Activated CD4-positive, alpha-beta memory T cell treated with anti-CD3 and anti-CD28 coated beads, Interleukin-2, amount 10 ng/mL, durations not matched to agents 7 days and 5 days (primary cell): ENCODE data around the gene PLPPR2. TPM values are rescaled to one million over a fixed set of nuclear protein-coding genes. Genes with fewer than 3 reads are reported as not detected.

ENCODE experiments used
- CTCF ChIA-PET: fragments of 350-600 bp; sonication (Branson Sonifier 250); formaldehyde crosslinking; loops from one replicate; lab custom pipeline; 2021; ENCODE audit warnings: antibody characterized with exemption, inconsistent platforms; lab: Charles Lee
- POLR2A ChIA-PET: fragments of 350-600 bp; sonication (Branson Sonifier 250); formaldehyde crosslinking; loops from one replicate; lab custom pipeline; 2021; ENCODE audit warnings: antibody characterized with exemption; lab: Charles Lee
- DNase-seq: peaks from one replicate; pipeline ENCODE4 v3.0.0-alpha.2; 2020
- H3K27ac Mint-ChIP-seq: one replicate; pipeline ENCODE4 v1.8.0; 2021; ENCODE audit warnings: mild to moderate bottlenecking, mixed read lengths
- H3K27me3 Mint-ChIP-seq: one replicate; pipeline ENCODE4 v1.8.0; 2021; ENCODE audit warnings: mixed read lengths
- H3K36me3 Mint-ChIP-seq: one replicate; pipeline ENCODE4 v1.8.0; 2021; ENCODE audit warnings: low read depth, mixed read lengths
- H3K4me1 Mint-ChIP-seq: one replicate; pipeline ENCODE4 v1.8.0; 2021; ENCODE audit warnings: mixed read lengths
- H3K4me3 Mint-ChIP-seq: one replicate; pipeline ENCODE4 v1.8.0; 2021; ENCODE audit warnings: mild to moderate bottlenecking, mixed read lengths
- H3K9me3 Mint-ChIP-seq: one replicate; pipeline ENCODE4 v1.8.0; 2021; ENCODE audit warnings: mixed read lengths
- total RNA-seq, 2 experiments: library from RNA; stranded (reverse); gene quantifications; one replicate each; pipeline ENCODE4 v1.2.3, GENCODE V29; 2021

Gene PLPPR2
- total RNA-seq, 2 experiments from 2014 or later = 2.0 to 2.6 TPM

DNA sequence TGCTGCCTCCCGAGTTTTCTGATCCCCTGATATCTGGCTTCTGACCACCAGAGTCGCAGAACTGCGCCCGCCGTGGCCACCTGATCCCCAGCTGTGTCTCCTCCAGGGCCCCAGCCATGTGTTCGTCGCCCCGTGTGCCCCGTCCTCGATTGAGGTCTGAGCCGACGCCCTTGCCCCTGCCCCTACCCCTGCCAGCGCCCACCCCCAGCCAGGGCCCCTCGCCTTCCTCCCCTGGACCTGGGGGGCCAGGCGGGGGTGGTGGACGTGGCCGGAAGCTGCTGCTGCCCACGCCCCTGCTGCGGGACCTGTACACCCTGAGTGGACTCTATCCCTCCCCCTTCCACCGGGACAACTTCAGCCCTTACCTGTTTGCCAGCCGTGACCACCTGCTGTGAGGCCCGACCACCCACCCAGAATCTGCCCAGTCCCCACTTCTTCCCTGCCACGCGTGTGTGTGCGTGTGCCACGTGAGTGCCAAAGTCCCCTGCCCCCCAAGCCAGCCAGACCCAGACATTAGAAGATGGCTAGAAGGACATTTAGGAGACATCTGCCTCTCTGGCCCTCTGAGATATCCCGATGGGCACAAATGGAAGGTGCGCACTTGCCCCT lies 9.2 kb downstream of the PLPPR2 start:
- Mint-ChIP-seq H3K4me1 (no peaks in the 10 kb centered on the region), H3K27ac (no peak overlapping the region), H3K27me3 (no peaks in the 10 kb centered on the region), H3K36me3 (peaks cover 3% of the 10 kb centered on the region), H3K4me3 (no peak overlapping the region), H3K9me3 (no peaks in the 10 kb centered on the region)
- POLR2A ChIA-PET = no interaction called here
- no peak for DNase-seq
- CTCF ChIA-PET = no interaction called here

DNA sequence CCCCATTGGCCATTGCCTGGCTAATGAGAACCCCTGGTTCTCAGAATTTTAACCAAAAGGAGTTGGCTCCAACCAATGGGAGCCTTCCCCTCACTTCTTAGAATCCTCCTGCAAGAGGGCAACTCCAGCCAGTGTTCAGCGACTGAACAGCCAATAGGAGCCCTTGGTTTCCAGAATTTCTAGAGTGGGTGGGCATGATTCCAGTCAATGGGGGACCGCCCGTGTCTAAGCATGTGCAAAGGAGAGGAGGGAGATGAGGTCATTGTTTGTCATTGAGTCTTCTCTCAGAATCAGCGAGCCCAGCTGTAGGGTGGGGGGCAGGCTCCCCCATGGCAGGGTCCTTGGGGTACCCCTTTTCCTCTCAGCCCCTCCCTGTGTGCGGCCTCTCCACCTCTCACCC lies 9.7 kb downstream of the PLPPR2 start:
- POLR2A ChIA-PET = no interaction called here
- CTCF ChIA-PET = no interaction called here
- H3K4me3 Mint-ChIP-seq = no peak overlapping the region
- H3K36me3 Mint-ChIP-seq = peaks cover 3% of the 10 kb centered on the region
- H3K27ac Mint-ChIP-seq = no peak overlapping the region
- H3K27me3 Mint-ChIP-seq = no peaks in the 10 kb centered on the region
- no peaks in the 10 kb centered on the region for H3K4me1 Mint-ChIP-seq
- H3K9me3 Mint-ChIP-seq = no peaks in the 10 kb centered on the region
- DNase-seq = no peak

DNA sequence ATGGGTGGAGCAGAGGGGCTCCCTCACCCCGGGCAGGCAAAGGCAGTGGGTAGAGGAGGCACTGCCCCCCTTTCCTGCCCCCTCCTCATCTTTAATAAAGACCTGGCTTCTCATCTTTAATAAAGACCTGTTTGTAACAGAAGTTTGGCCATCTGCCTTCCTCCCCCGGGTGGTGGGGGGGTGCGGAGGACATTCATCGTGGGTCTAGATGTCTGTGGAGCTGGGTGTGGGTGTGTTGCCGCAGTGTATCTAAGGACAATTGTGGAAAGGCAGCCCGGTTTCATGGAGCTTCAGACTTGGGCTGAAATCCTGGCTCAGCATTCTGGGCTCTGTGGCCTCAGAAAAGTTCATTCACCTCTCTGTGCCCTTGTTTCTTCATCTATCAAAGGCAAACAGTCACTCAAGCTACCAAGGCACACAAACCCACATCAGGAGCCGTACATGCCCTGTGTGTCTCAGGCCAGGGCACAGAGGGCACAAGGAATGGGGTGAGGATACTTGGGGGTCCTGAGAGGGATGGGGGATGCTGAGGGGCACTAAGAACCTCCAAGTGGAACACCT lies 10.4 kb downstream of the PLPPR2 start:
- H3K27ac Mint-ChIP-seq = no peak overlapping the region
- H3K4me1 Mint-ChIP-seq = no peaks in the 10 kb centered on the region
- ChIA-PET CTCF (no interaction called here), POLR2A (no interaction called here)
- no peak overlapping the region for H3K4me3 Mint-ChIP-seq
- no peak for DNase-seq
- H3K36me3 Mint-ChIP-seq = peaks cover 3% of the 10 kb centered on the region
- H3K27me3 Mint-ChIP-seq = no peaks in the 10 kb centered on the region
- no peaks in the 10 kb centered on the region for H3K9me3 Mint-ChIP-seq

DNA sequence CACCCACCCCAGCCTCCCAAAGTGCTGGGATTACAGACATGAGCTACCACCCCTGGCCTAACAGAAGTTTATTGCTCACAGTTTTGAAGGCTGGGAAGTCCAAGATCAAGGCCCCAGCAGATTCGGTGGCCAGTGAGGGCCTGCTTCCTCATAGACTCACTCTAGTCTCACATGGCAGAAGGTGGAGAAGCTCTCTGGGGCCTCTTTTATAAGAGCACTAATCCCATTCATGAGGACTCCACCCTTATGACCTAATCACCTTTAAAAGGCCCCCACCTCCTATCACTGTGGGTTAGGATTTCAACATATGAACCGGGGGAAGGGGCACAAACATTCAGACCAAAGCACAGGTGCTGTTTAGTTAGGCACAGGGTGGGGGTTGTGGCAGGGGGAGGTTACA lies 12.3 kb downstream of the PLPPR2 start:
- POLR2A ChIA-PET = interaction anchor here (3.6 kb wide), 1 partner anchor 14 kb away, joined by 16 read pairs; no protein-coding TSS in a partner anchor
- no peak for DNase-seq
- peaks cover 3% of the 10 kb centered on the region for H3K36me3 Mint-ChIP-seq

DNA sequence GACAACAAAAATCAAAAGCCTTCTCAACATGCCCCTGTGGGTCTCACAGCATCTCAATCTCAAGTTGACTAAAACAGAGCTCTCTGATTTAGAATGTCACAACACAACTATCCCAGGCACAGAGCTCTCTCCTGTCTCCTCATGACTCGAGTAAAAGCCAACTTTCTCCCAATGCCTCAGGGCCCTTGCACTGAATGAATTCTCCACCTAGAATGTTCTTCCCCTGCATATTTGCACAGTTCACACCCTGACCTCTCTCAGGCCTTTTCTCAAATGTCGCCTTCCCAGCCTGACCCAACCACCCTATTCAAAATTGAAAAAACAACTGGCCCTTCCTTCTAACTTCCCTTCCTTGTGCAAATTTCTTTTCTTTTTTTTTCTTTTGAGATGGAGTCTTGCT lies 15.5 kb downstream of the PLPPR2 start:
- peaks cover 6% of the 10 kb centered on the region for H3K36me3 Mint-ChIP-seq
- ChIA-PET POLR2A (interaction anchor here (3.6 kb wide), 1 partner anchor 10 kb away, joined by 16 read pairs; no protein-coding TSS in a partner anchor), CTCF (interaction anchor here (3.3 kb wide), 1 partner anchor 11 kb away, joined by 30 read pairs; no protein-coding TSS in a partner anchor)
- no peak for DNase-seq
- no peak overlapping the region for H3K4me3 Mint-ChIP-seq
- peaks cover 3% of the 10 kb centered on the region for H3K4me1 Mint-ChIP-seq
- no peaks in the 10 kb centered on the region for H3K9me3 Mint-ChIP-seq
- H3K27me3 Mint-ChIP-seq = no peaks in the 10 kb centered on the region
- H3K27ac Mint-ChIP-seq = no peak overlapping the region

More for the DNA sequence above, 12.3 kb downstream of the PLPPR2 start:
- H3K27ac Mint-ChIP-seq = no peak overlapping the region
- no peaks in the 10 kb centered on the region for H3K27me3 Mint-ChIP-seq
- no peaks in the 10 kb centered on the region for H3K4me1 Mint-ChIP-seq
- no peak overlapping the region for H3K4me3 Mint-ChIP-seq
- CTCF ChIA-PET = no interaction called here
- H3K9me3 Mint-ChIP-seq = no peaks in the 10 kb centered on the region

DNA sequence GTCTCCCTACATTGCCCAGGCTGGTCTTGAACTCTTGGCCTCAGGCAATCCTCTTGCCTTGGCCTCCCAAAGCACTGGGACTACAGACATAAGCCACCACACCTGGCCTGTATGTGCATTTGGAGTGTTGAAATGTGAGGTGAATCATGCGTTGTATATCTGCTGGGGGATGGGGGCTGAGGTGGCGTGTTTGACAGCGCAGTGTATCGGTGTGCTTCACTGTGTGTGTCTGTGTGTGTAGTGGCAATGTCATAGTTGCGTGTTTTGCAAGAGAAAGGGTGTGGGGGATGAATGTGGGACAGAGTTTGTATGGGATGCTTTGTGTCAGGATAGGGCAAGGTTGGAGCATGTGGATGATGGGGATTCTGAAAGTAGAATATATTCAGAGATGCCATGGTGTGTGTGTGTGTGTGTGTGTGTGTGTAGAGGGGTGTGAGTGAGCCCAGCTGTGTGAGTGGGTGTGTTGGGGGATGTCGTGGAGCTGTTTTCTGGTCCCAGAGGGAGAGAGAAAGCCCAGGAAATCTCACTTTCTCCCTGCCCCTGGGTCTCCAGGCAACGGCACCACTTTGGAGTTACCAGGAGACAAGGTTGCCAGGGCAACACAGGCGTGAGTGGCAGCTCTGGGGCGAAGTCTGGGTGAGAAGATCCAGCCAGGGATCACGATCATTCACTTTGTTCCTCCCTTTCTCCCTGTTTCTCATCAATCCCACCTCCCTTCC lies 18.1 kb downstream of the PLPPR2 start:
- Mint-ChIP-seq H3K9me3 (no peaks in the 10 kb centered on the region), H3K27me3 (no peaks in the 10 kb centered on the region), H3K36me3 (peaks cover 22% of the 10 kb centered on the region), H3K4me3 (no peak overlapping the region), H3K27ac (no peak overlapping the region), H3K4me1 (peaks cover 23% of the 10 kb centered on the region)
- no peak for DNase-seq
- ChIA-PET POLR2A (interaction anchor here (1.4 to 3.0 kb wide), 3 partner anchors 26 to 284 kb away, joined by 5 to 15 read pairs (median 12); partner anchors contain the start of genes CCDC159, LDLR and TMEM205), CTCF (interaction anchor here (1.4 kb wide), 1 partner anchor 109 kb away, joined by 3 read pairs; no protein-coding TSS in a partner anchor)

DNA sequence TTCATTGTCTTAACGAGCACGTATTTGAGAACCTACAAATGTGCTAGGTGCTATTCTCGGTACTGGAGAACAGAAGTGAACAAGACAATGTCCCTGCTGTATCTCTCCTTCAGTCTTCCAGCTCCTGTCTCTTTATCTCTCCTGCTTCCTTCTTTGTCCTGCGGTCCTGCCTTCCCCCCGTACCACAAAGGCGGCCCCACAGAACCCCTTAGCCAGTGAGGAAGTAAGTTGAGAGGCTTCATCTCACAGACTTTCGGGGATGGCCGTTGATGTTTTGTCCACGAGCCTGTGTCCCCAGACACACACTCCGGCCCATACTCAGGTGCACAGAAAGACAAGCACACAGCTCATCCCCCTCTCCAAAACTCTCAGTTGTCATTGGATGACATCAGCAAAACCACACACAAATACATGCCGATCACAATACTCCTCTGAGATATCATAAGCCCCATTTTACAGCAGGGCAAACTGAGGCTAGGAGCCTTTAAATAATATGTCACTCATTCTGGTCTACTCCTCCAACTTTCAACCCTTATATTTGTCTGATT lies 18.7 kb downstream of the PLPPR2 start:
- no peak for DNase-seq
- no peaks in the 10 kb centered on the region for H3K27me3 Mint-ChIP-seq
- H3K9me3 Mint-ChIP-seq = no peaks in the 10 kb centered on the region

DNA sequence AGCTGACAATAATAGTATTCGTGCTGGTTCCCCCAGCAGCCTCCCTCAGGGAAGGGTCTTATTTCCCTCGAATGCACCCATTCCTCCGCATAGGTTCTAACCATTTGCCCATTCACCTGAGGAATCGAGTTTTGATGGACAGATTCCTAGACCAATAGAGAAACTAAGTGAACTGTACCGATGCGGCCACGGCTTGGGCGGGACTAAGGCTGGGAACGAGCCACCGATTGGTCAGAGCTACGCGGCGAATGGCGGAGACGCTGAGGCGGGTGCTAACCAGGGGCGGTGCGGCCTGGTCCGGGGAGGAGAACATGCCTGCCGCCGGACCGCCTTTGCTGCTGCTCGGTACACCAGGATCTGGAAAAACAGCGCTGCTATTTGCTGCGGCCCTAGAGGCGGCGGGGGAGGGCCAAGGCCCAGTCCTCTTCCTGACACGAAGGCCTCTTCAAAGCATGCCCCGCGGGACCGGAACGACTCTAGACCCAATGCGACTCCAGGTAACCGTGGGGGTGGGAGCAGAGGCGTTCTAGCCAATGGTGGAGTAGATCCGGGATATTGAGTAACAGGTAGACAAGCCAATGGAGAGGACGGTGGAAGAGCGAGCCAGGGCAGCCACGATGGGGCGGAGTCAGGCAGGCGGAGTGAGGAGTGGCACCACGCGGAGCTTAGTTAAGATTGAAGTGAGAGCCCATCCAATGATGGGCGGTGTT lies 19.4 kb downstream of the PLPPR2 start, which contains the start of gene SWSAP1:
TSS of gene SWSAP1 (plus strand) at position 234 of the 710 bp plus-strand sequence. CDS start at position 249, 15 bp downstream.
- H3K9me3 Mint-ChIP-seq = no peaks in the 10 kb centered on the region
- peaks cover 30% of the 10 kb centered on the region for H3K4me1 Mint-ChIP-seq
- CTCF ChIA-PET = interaction anchor here (0.5 to 2.2 kb wide), 16 partner anchors 9 to 730 kb away, joined by 3 to 13 read pairs (median 4); partner anchors contain the start of genes CCDC159, ECSIT, ELOF1 and EPOR
- POLR2A ChIA-PET = interaction anchor here (0.5 to 3.0 kb wide), 23 partner anchors 9 to 1236 kb away, joined by 3 to 15 read pairs (median 4); partner anchors contain the start of genes CCDC159, ECSIT, EPOR and LDLR
- H3K4me3 Mint-ChIP-seq = no peak within 1 kb of the TSS
- DNase-seq = peak; percentile 97
- H3K27me3 Mint-ChIP-seq = no peaks in the 10 kb centered on the region
- no peak within 1 kb of the TSS for H3K27ac Mint-ChIP-seq
- peaks cover 25% of the 10 kb centered on the region for H3K36me3 Mint-ChIP-seq

More for the DNA sequence above, 18.7 kb downstream of the PLPPR2 start:
- peaks cover 28% of the 10 kb centered on the region for H3K4me1 Mint-ChIP-seq
- POLR2A ChIA-PET = interaction anchor here (0.5 to 3.0 kb wide), 12 partner anchors 10 to 410 kb away, joined by 3 to 15 read pairs (median 5); partner anchors contain the start of genes CCDC159, EPOR, LDLR and PRKCSH
- CTCF ChIA-PET = interaction anchor here (0.5 to 1.9 kb wide), 8 partner anchors 61 to 729 kb away, joined by 3 to 10 read pairs (median 4); partner anchors contain the start of genes ELOF1, ODAD3 and PRKCSH
- peaks cover 26% of the 10 kb centered on the region for H3K36me3 Mint-ChIP-seq
- no peak overlapping the region for H3K4me3 Mint-ChIP-seq
- H3K27ac Mint-ChIP-seq = no peak overlapping the region

DNA sequence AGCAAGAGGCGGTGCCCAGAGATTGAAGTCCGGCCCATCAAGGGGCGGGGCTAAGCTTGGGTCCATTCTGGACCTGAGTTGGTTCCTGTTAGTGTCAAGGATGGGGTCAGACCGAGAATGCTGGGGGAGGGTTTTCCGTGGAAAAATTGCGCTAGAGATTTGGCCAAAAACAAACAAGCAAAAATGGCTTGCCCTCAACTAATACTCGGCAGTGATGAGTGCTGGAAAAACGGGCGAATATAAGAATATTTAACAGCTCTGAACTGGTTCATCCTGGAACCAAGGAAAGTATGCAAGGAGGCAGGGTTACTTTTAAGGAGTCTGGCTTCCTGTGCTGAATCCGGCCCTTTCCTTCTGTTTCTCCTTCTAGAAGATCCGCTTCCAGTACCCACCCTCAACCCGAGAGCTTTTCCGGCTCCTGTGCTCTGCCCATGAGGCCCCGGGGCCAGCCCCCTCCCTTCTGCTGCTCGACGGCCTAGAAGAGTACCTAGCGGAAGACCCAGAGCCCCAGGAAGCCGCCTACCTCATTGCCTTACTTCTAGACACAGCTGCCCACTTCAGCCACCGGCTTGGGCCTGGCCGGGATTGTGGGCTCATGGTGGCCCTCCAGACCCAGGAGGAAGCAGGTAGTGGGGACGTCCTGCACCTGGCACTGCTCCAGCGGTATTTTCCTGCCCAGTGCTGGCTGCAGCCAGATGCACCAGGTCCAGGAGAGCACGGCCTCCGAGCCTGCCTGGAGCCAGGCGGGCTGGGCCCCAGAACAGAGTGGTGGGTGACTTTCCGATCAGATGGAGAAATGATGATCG lies 20.1 kb downstream of the PLPPR2 start:
- ChIA-PET POLR2A (interaction anchor here (0.6 to 3.0 kb wide), 25 partner anchors 9 to 1235 kb away, joined by 3 to 15 read pairs (median 4); partner anchors contain the start of genes CCDC159, ECSIT, ELOF1 and EPOR), CTCF (interaction anchor here (0.8 to 2.2 kb wide), 13 partner anchors 8 to 184 kb away, joined by 3 to 13 read pairs (median 4); partner anchors contain the start of genes CCDC159, ECSIT, ELOF1 and EPOR)

DNA sequence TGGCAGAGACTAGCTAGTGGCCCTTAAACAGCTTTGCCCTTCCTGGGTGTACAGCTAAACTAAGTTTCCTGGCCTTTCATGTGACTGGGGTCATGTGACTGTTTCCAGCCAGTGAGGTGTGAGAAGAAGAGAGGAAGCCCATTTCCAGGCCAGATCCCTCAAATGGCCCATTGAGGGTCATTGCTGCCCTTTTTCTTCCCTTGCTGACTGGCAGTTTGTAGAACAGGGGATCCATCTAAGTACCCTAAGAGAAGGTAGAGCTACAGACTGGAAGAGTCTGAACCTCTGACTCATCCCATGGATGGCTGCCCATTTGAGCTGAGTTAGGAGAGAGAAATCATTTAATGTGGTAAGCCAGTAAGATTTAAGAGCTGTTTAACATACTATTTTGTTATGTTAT lies 22.0 kb downstream of the PLPPR2 start:
- Mint-ChIP-seq H3K36me3 (peaks cover 31% of the 10 kb centered on the region), H3K4me1 (peaks cover 48% of the 10 kb centered on the region), H3K9me3 (no peaks in the 10 kb centered on the region), H3K27ac (peak overlapping the region; percentile 90), H3K4me3 (peak overlapping the region; percentile 40), H3K27me3 (peaks cover 3% of the 10 kb centered on the region)
- peak; percentile 51 for DNase-seq
- ChIA-PET CTCF (interaction anchor here (0.7 to 2.6 kb wide), 11 partner anchors 8 to 152 kb away, joined by 3 to 13 read pairs (median 4); partner anchors contain the start of genes ECSIT, ODAD3, PRKCSH and RAB3D), POLR2A (interaction anchor here (0.6 to 1.7 kb wide), 4 partner anchors 31 to 1305 kb away, joined by 3 to 5 read pairs (median 3); partner anchors contain the start of genes CCDC159 and TMEM205)

More for the DNA sequence above, 20.1 kb downstream of the PLPPR2 start:
- no peaks in the 10 kb centered on the region for H3K9me3 Mint-ChIP-seq
- no peak overlapping the region for H3K27ac Mint-ChIP-seq
- no peaks in the 10 kb centered on the region for H3K27me3 Mint-ChIP-seq
- peak; percentile 87 for DNase-seq
- peaks cover 31% of the 10 kb centered on the region for H3K36me3 Mint-ChIP-seq
- H3K4me3 Mint-ChIP-seq = no peak overlapping the region
- H3K4me1 Mint-ChIP-seq = peaks cover 36% of the 10 kb centered on the region

DNA sequence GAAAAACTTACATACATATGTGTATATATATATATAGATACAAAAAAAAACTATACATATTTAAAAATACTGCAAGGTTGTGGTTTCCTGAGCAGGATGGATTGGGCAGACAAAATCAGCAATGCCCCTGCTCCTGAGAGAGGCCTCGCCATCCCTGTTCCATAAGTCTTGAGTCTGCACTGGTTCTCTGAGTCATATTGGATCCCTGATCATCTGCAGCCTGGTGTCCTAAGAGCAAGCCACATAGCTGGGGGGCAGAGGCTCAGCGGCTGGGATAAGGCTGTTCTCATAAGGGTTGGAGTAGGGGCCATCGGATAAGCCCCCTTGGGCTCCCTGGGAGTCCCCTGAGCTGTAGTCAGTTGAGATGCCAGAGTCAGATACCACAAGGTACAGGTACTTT lies 22.5 kb downstream of the PLPPR2 start:
- no peak overlapping the region for H3K4me3 Mint-ChIP-seq
- H3K4me1 Mint-ChIP-seq = peaks cover 50% of the 10 kb centered on the region
- no peaks in the 10 kb centered on the region for H3K9me3 Mint-ChIP-seq
- ChIA-PET CTCF (interaction anchor here (0.9 to 2.6 kb wide), 8 partner anchors 9 to 151 kb away, joined by 3 to 13 read pairs (median 4); partner anchors contain the start of genes ECSIT, ODAD3, PRKCSH and RAB3D), POLR2A (interaction anchor here (0.9 kb wide), 1 partner anchor 62 kb away, joined by 3 read pairs; no protein-coding TSS in a partner anchor)
- H3K27me3 Mint-ChIP-seq = peaks cover 5% of the 10 kb centered on the region
- DNase-seq = no peak
- H3K36me3 Mint-ChIP-seq = peaks cover 31% of the 10 kb centered on the region
- peak overlapping the region; percentile 54 for H3K27ac Mint-ChIP-seq
